BJ (cell line): ENCODE data around the gene MARS1. TPM values are rescaled to one million over a fixed set of nuclear protein-coding genes. Genes with fewer than 3 reads are reported as not detected.

ENCODE experiments used
- CTCF ChIA-PET: fragments of 350-600 bp; formaldehyde crosslinking; extraction: SDS; loops from one replicate; lab custom pipeline; 2021; ENCODE audit warnings: antibody characterized with exemption, inconsistent platforms; lab: Yijun Ruan, JAX
- POLR2A ChIA-PET: fragments of 300-600 bp; sonication (Branson Sonifier 250); formaldehyde crosslinking; extraction: SDS; loops from one replicate; lab custom pipeline; 2021; ENCODE audit warnings: antibody characterized with exemption; lab: Charles Lee
- DNase-seq: peaks from one replicate; pipeline ENCODE4 v3.0.0-alpha.2; 2011; ENCODE audit warnings: low read depth
- H3K27me3 ChIP-seq: 2 replicates; pipeline ENCODE4 v1.6.0; 2011; ENCODE audit warnings: low read length; ENCODE audit not compliant: control insufficient read depth, insufficient read depth
- H3K36me3 ChIP-seq: 2 replicates; pipeline ENCODE4 v1.5.1; 2011; ENCODE audit warnings: low read length; ENCODE audit not compliant: control insufficient read depth, insufficient read depth
- H3K4me3 ChIP-seq: 2 replicates; pipeline ENCODE4 v1.5.1; 2011; ENCODE audit warnings: low read depth, mild to moderate bottlenecking, control low read depth, low read length
- CTCF ChIP-seq: IDR thresholded peaks from 2 replicates; pipeline ENCODE4 v1.5.1; 2011; ENCODE audit warnings: low read depth, mild to moderate bottlenecking, control low read depth, inconsistent platforms, low read length, moderate library complexity; ENCODE audit not compliant: insufficient read depth
- polyA plus RNA-seq: library from polyadenylated mRNA; depleted of rRNA; stranded (reverse); fragments of >200 nt; gene quantifications from 2 replicates; pipeline ENCODE4 v1.2.3, GENCODE V29; 2011

Gene MARS1
- polyA plus RNA-seq, 1 experiment, result 378 TPM

GRCh38 chr12:57451233-57451778 lies 36.6 kb upstream of the MARS1 start:
- CTCF ChIA-PET, result interaction anchor here (0.6 to 16.7 kb wide), 15 partner anchors 8 to 339 kb away, joined by 3 to 411 read pairs (median 13); partner anchors contain the start of gene INHBC

GRCh38 chr12:57452181-57452936 lies 35.5 kb upstream of the MARS1 start:
- no peak for TF ChIP-seq CTCF
- POLR2A ChIA-PET, result interaction anchor here (0.6 to 1.2 kb wide), 2 partner anchors 23 to 145 kb away, joined by 3 to 5 read pairs; no protein-coding TSS in a partner anchor
- Histone ChIP-seq H3K4me3 (no peak overlapping the region), H3K36me3 (no peaks in the 10 kb centered on the region), H3K27me3 (no peaks in the 10 kb centered on the region)
- DNase-seq, result peak; percentile 70
- CTCF ChIA-PET, result interaction anchor here (0.6 to 16.7 kb wide), 51 partner anchors 8 to 380 kb away, joined by 3 to 411 read pairs (median 6); partner anchors contain the start of genes INHBC, NXPH4, SHMT2 and STAC3

More at GRCh38 chr12:57451233-57451778, 36.6 kb upstream of the MARS1 start:
- H3K4me3 ChIP-seq, result no peak overlapping the region
- H3K27me3 ChIP-seq, result no peaks in the 10 kb centered on the region
- no peaks in the 10 kb centered on the region for H3K36me3 ChIP-seq
- TF ChIP-seq CTCF, result no peak
- POLR2A ChIA-PET, result interaction anchor here (0.5 to 0.6 kb wide), 3 partner anchors 124 to 490 kb away, joined by 3 to 4 read pairs (median 3); no protein-coding TSS in a partner anchor
- no peak for DNase-seq

- no peaks in the 10 kb centered on the region for H3K36me3 ChIP-seq
- no peaks in the 10 kb centered on the region for H3K27me3 ChIP-seq
- TF ChIP-seq CTCF, result peak; percentile 96
- H3K4me3 ChIP-seq, result no peak overlapping the region
- ChIA-PET CTCF (interaction anchor here (0.6 to 16.7 kb wide), 52 partner anchors 8 to 381 kb away, joined by 3 to 411 read pairs (median 6); partner anchors contain the start of genes INHBC, NXPH4, SHMT2 and STAC3), POLR2A (interaction anchor here (1.2 kb wide), 1 partner anchor 145 kb away, joined by 5 read pairs; no protein-coding TSS in a partner anchor)
- no peak for DNase-seq
These were observed 34.8 kb upstream of the MARS1 start for GRCh38 chr12:57452937-57453509.

GRCh38 chr12:57454213-57454565 lies 33.7 kb upstream of the MARS1 start:
- CTCF ChIA-PET, result interaction anchor here (1.0 to 16.7 kb wide), 13 partner anchors 9 to 213 kb away, joined by 3 to 411 read pairs (median 12); no protein-coding TSS in a partner anchor
- POLR2A ChIA-PET, result no interaction called here
- no peaks in the 10 kb centered on the region for H3K36me3 ChIP-seq
- DNase-seq, result no peak
- H3K27me3 ChIP-seq, result no peaks in the 10 kb centered on the region
- TF ChIP-seq CTCF, result no peak
- no peak overlapping the region for H3K4me3 ChIP-seq
